ENCODE data around the gene MS4A18. TPM values are rescaled to one million over a fixed set of nuclear protein-coding genes. Genes with fewer than 3 reads are reported as not detected.
A peak's percentile ranks its signal among the peaks of the same experiment; 100 is the strongest.
"Not testable (repeated sequence)": the region's sequence is repeated elsewhere in the genome, so short reads cannot be mapped to it uniquely, and the experiment has no call there.

The MS4A18 gene
- total RNA-seq, 4 donors from 2014 or later, result not detected

DNA sequence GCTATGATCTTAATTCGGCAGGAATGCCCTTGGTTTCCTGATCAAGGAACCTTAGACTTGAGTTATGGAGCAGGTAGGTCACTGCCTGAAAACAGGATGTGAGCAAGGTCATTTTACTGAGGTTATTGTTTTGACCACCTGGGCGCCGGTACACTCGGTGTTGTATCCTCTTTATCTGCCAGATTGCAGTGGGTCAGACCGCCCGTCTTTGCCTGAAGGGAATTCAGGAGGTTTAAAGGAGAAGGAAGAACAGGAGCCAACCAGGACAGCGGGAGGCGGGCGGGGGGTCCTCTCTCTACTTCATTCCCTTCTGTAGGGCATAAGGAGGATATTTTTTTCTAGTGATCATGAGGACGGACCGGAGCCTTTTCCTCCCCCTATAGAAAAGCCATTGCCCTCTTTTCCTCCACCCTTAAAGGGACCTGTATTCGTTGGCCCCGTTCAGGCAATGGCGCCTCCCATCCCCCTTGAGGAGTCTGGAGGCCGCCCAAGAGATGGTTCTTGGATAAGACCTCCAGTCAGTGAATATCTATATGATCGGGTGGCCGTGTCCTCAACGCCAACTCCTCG lies 32.8 kb downstream of the MS4A18 start:
- peak in 1 of 2 donors; percentile 68 for DNase-seq (ENCODE audit: low spot score in 2 of 2)
- intact Hi-C loops (cut with DNase I; ENCODE audit: low total_unique reads), result no loop called here
- H3K4me3 ChIP-seq (ENCODE audit: low read depth, poor library complexity, severe bottlenecking), result no peak overlapping the region
- WGBS, 2 donors, result 88 to 90% methylated on average over 19 of the region's 19 CpGs
- TF ChIP-seq, protein P1, sequence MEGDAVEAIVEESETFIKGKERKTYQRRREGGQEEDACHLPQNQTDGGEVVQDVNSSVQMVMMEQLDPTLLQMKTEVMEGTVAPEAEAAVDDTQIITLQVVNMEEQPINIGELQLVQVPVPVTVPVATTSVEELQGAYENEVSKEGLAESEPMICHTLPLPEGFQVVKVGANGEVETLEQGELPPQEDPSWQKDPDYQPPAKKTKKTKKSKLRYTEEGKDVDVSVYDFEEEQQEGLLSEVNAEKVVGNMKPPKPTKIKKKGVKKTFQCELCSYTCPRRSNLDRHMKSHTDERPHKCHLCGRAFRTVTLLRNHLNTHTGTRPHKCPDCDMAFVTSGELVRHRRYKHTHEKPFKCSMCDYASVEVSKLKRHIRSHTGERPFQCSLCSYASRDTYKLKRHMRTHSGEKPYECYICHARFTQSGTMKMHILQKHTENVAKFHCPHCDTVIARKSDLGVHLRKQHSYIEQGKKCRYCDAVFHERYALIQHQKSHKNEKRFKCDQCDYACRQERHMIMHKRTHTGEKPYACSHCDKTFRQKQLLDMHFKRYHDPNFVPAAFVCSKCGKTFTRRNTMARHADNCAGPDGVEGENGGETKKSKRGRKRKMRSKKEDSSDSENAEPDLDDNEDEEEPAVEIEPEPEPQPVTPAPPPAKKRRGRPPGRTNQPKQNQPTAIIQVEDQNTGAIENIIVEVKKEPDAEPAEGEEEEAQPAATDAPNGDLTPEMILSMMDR (IDR thresholded peaks at IDR 0.05), result no peak
- no peak for TF ChIP-seq POLR2A (IDR thresholded peaks at IDR 0.05)

DNA sequence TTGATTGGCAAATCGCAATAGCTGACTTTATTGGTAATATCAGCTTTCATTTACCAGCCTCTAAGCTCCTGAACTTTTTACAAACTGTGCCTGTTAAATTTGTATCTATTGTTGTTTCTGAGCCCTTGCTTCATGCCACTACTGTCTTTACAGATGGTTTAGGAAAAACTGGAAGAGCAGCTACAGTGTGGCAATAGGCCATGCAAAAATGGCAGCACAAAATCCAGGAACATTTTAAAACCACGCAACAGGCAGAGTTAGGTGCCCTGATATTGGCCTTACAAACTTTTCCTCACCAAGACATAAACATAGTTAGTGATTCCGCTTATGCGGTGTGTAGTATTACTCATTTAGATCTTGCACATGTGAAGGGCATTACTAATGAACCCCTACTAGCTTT lies 34.2 kb downstream of the MS4A18 start:
- DNase-seq (ENCODE audit: low spot score in 2 of 2); H3K4me3 ChIP-seq (ENCODE audit: low read depth, poor library complexity, severe bottlenecking); intact Hi-C loops (cut with DNase I; ENCODE audit: low total_unique reads): not testable (repeated sequence)
- WGBS, 2 donors, result 88 to 91% methylated on average over 4 of the region's 4 CpGs

DNA sequence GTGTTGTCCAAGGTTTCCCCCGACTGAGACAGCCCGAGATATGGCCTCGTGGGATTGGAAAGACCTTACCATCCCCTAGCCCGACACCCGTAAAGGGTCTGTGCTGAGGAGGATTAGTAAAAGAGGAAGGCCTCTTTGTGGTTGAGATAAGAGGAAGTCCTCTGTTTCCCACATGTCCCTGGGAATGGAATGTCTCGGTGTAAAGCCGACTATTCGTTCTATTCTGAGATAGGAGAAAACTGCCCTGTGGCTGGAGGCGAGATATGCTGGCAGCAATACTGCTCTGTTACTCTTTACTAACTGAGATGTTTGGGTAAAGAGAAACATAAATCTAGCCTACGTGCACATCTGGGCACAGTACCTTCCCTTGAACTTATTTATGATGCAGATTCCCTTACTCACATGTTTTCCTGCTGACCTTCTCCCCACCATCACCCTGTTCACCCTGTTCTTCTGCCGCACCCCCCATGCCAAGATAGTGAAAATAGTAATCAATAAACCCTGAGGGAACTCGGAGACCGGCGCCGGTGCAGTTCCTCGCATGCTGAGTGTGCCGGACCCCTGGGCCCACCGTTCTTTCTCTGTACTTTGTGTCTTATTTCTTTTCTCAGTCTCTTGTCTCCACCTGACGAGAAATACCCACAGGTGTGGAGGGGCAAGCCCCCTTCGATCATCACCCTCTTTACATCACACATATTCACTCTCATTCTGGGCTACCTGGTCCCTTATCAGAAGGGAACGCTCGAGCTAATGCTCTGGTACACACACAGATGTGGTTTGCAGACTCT lies 35.1 kb downstream of the MS4A18 start:
- 56 to 67% methylated on average over 22 of the region's 22 CpGs for WGBS, 2 donors
- H3K4me3 ChIP-seq (ENCODE audit: low read depth, poor library complexity, severe bottlenecking); intact Hi-C loops (cut with DNase I; ENCODE audit: low total_unique reads): not testable (repeated sequence)
- peak in 1 of 2 donors; percentile 60 for DNase-seq (ENCODE audit: low spot score in 2 of 2)

DNA sequence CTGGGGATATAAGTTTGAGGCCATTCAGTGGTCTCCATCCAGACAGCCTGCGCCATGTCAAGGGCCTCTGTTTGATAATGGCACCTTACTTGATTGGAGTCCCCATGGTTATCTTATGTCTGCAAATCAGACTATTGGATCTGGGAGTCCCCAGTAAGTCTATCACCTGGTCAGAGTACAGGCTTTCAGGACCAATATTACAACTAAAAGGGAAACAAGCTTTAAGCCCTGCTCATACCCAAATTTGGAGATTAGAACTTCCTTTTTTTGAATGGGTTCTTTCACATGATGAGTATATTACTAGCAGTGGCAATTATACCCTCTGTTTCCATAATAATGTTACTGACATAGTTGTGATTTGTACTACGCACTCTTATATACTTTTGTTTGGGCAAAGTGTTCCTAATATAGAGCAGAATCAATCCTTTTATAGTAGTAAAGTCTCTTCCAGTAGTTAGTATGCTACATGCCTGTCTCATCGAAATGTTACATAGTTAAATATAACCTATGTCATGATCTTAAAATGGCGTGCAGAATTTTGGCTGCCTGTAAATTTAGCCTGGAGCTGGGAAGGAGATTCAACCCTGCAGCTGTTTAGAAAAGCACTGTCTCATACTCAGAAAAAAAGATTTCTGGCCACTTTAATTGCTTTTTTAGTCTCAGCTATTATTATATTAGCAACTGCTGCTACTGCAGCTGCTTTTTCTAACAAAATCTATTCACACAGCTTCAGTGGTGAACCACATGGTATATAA lies 37.1 kb downstream of the MS4A18 start:
- intact Hi-C loops (cut with DNase I; ENCODE audit: low total_unique reads), result no loop called here
- no peak for DNase-seq (ENCODE audit: low spot score in 2 of 2)
- H3K4me3 ChIP-seq (ENCODE audit: low read depth, poor library complexity, severe bottlenecking), result no peak overlapping the region
- TF ChIP-seq, protein P1 (IDR thresholded peaks at IDR 0.05), result no peak
- TF ChIP-seq POLR2A (IDR thresholded peaks at IDR 0.05), result no peak
- WGBS, 2 donors, result 61 to 62% methylated on average over 4 of the region's 4 CpGs

DNA sequence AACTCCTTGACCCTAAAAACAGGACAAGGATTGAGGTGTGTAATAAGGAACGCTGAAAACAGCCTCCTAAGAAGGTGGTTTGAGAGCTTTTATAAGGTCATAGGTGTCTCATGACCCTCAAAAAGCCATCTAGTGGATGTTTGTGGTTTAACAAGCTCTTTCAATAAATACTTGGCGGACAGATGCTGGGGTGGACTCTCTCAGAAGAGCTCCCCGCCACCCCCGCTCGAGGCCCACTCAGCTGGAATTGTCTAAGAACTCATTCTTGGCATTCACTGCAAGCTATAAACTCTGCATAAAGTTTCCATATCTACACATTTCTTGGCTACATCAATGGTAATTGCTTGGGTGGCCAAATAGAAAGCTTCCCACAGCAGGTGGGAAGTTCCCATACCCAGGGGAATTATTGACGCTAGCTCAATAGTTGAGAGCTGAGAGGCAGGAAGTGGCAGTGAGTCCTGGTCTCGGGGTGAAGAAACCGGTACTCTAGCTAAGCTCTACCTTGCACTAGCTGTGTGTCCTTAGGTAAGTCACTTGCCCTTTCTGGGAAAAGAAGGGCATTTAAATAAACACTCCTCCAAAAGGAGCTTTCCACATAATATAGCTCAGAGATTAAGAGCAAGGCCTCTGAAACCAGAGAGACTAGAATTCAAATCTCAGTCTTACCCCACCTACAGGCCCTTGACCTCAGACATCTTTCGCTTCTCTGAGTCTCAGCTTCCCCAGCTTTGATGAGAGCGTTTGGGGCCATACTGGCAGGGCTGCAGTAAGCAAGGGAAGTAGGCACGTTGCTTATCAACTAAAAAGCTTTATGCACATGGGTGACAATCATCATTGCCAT lies 38.6 kb downstream of the MS4A18 start:
- TF ChIP-seq, protein P1 (IDR thresholded peaks at IDR 0.05), result no peak
- no peak for TF ChIP-seq POLR2A (IDR thresholded peaks at IDR 0.05)
- 68 to 69% methylated on average over 11 of the region's 11 CpGs for WGBS, 2 donors
- no peak overlapping the region for H3K4me3 ChIP-seq (ENCODE audit: low read depth, poor library complexity, severe bottlenecking)
- DNase-seq (ENCODE audit: low spot score in 2 of 2), result no peak
- intact Hi-C loops (cut with DNase I; ENCODE audit: low total_unique reads), result no loop called here

DNA sequence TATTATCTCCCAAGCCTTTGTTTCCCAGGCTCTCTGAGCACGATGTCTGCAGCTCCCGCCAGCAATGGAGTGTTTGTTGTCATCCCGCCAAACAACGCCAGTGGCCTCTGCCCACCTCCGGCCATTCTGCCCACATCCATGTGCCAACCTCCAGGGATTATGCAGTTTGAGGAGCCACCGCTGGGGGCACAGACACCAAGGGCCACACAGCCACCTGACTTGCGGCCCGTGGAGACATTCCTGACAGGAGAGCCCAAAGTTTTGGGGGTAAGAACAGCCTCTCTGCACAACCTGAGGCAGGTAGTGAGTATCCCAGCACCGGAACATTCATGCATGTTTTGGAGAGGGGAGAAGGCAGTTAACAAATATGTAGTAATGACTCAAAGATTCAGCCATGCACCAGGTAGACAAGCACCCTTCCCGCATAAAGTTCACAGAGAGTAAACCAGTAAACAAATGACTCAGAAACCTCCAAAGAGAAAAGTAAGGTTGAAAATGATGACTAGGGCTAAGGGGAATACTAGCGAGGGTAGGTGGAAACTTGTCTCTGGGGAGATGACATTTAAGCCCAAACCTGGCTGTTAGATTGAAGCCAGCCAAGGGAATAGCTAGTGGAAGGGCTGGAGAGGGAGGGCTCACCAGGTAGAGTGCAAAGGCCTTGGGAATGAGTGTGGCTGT lies 39.3 kb downstream of the MS4A18 start:
- H3K4me3 ChIP-seq (ENCODE audit: low read depth, poor library complexity, severe bottlenecking), result no peak overlapping the region
- intact Hi-C loops (cut with DNase I; ENCODE audit: low total_unique reads), result no loop called here
- no peak for TF ChIP-seq POLR2A (IDR thresholded peaks at IDR 0.05)
- TF ChIP-seq, protein P1 (IDR thresholded peaks at IDR 0.05), result no peak
- DNase-seq (ENCODE audit: low spot score in 2 of 2), result no peak
- 94 to 95% methylated on average over 11 of the region's 11 CpGs for WGBS, 2 donors

Measured in lower leg skin (tissue), 4 donors.